SK-N-SH (cell line): Measurements from ENCODE around the gene CD5L. TPM values are rescaled to one million over a fixed set of nuclear protein-coding genes. Genes with fewer than 3 reads are reported as not detected.

Experiments
- CTCF ChIA-PET: fragments of 300-600, 350-600 bp; formaldehyde crosslinking; extraction: SDS; loops from one replicate; lab custom pipeline; 2021; lab: Yijun Ruan, JAX
- POLR2A ChIA-PET: fragments of 350-600 bp; sonication (Branson Sonifier 250); formaldehyde crosslinking; extraction: SDS; loops from one replicate; lab custom pipeline; 2020; ENCODE audit warnings: antibody characterized with exemption, inconsistent platforms; lab: Yijun Ruan, JAX
- DNase-seq: peaks from one replicate; pipeline ENCODE4 v3.0.0; 2012
- H2AFZ ChIP-seq: fragments of 200-600 bp; sonication (generic); 2 replicates; pipeline ENCODE4 v1.8.1; 2016; ENCODE audit warnings: antibody characterized with exemption, mild to moderate bottlenecking, low read depth
- H3F3A ChIP-seq: fragments of 200-600 bp; sonication (generic); replicated peaks from 2 replicates; pipeline ENCODE3; 2016; ENCODE audit warnings: antibody characterized with exemption, mild to moderate bottlenecking; ENCODE audit not compliant: insufficient read depth
- H3K27ac ChIP-seq, 2 experiments: fragments of 200-500 bp in 1 of 2; fragments of 200-600 bp in 1 of 2; sonication (Bioruptor generic) in 1 of 2; sonication (generic), shearing (Covaris generic) in 1 of 2; 2 replicates each; pipeline versions ENCODE4 v1.5.1 to v1.6.1; 2014 to 2016; ENCODE audit warnings: low read depth in 2 of 2, inconsistent platforms in 1 of 2, low read length in 1 of 2, mild to moderate bottlenecking in 1 of 2, mixed read lengths in 1 of 2
- H3K27me3 ChIP-seq: fragments of 200-600 bp; sonication (generic), shearing (Covaris generic); 2 replicates; pipeline ENCODE4 v1.6.1; 2016; ENCODE audit warnings: mixed run types; ENCODE audit not compliant: insufficient read depth
- H3K36me3 ChIP-seq, 2 experiments: fragments of 200-500 bp in 1 of 2; fragments of 200-600 bp in 1 of 2; sonication (Bioruptor generic) in 1 of 2; sonication (generic) in 1 of 2; replicated peaks in 1 of 2; 2 replicates each; pipeline versions ENCODE3 to v1.5.1; 2014 to 2016; ENCODE audit warnings: low read length in 1 of 2, mild to moderate bottlenecking in 1 of 2; ENCODE audit not compliant: insufficient read depth in 2 of 2, control insufficient read depth in 1 of 2
- H3K4me1 ChIP-seq, 2 experiments: fragments of 200-500 bp in 1 of 2; fragments of 200-600 bp in 1 of 2; sonication (Bioruptor generic) in 1 of 2; sonication (generic), shearing (Covaris generic) in 1 of 2; 2 replicates each; pipeline versions ENCODE4 v1.5.1 to v1.6.1; 2014 to 2016; ENCODE audit warnings: low read depth in 1 of 2, low read length in 1 of 2, mixed run types in 1 of 2; ENCODE audit not compliant: insufficient read depth in 2 of 2, control insufficient read depth in 1 of 2
- H3K4me2 ChIP-seq: fragments of 200-600 bp; sonication (generic), shearing (Covaris generic); 2 replicates; pipeline ENCODE4 v1.6.1; 2017; ENCODE audit warnings: mixed run types
- H3K4me3 ChIP-seq, 2 experiments: fragments of 200-500 bp in 1 of 2; fragments of 200-600 bp in 1 of 2; sonication (Bioruptor generic) in 1 of 2; sonication (generic), shearing (Covaris generic) in 1 of 2; 2 replicates each; pipeline versions ENCODE4 v1.5.1 to v1.8.1; 2014 to 2016; ENCODE audit warnings: low read depth in 2 of 2, inconsistent platforms in 1 of 2, low read length in 1 of 2, mild to moderate bottlenecking in 1 of 2, mixed read lengths in 1 of 2, moderate library complexity in 1 of 2
- H3K79me2 ChIP-seq: fragments of 200-600 bp; sonication (generic); 2 replicates; pipeline ENCODE4 v1.8.1; 2017; ENCODE audit warnings: mild to moderate bottlenecking; ENCODE audit not compliant: insufficient read depth
- H3K9ac ChIP-seq: fragments of 200-600 bp; sonication (generic); 2 replicates; pipeline ENCODE4 v1.6.1; 2017; ENCODE audit warnings: mixed run types
- H3K9me2 ChIP-seq: fragments of 200-600 bp; sonication (generic); 2 replicates; pipeline ENCODE4 v1.6.1; 2017; ENCODE audit warnings: mixed run types
- H3K9me3 ChIP-seq: fragments of 200-600 bp; sonication (generic); 2 replicates; pipeline ENCODE4 v1.6.1; 2017; ENCODE audit warnings: mixed run types, mild to moderate bottlenecking, moderate library complexity
- H4K20me1 ChIP-seq: fragments of 200-600 bp; sonication (generic); 2 replicates; pipeline ENCODE4 v1.6.1; 2017; ENCODE audit warnings: mild to moderate bottlenecking, mixed run types; ENCODE audit not compliant: insufficient read depth
- GABPA ChIP-seq: IDR thresholded peaks from 2 replicates; pipeline ENCODE4 v1.4.0; 2012; ENCODE audit warnings: low read depth, mild to moderate bottlenecking
- GATA2 ChIP-seq: sonication (generic); formaldehyde crosslinking; IDR thresholded peaks from 2 replicates; pipeline ENCODE4 v1.5.0; 2020; ENCODE audit warnings: mild to moderate bottlenecking, missing genetic modification reagents
- NRF1 ChIP-seq: IDR thresholded peaks from 2 replicates; pipeline ENCODE4 v1.6.1; 2012; ENCODE audit warnings: low read depth, mild to moderate bottlenecking, low read length
- RAD21 ChIP-seq: IDR thresholded peaks from 2 replicates; pipeline ENCODE4 v1.6.1; 2012; ENCODE audit warnings: mild to moderate bottlenecking, low read length
- SIN3A ChIP-seq: IDR thresholded peaks from 2 replicates; pipeline ENCODE4 v1.6.1; 2012; ENCODE audit warnings: low read depth, mild to moderate bottlenecking, low read length, moderate library complexity, borderline replicate concordance
- SMC3 ChIP-seq: IDR thresholded peaks from 2 replicates; pipeline ENCODE4 v1.6.1; 2012; ENCODE audit warnings: low read depth, low read length, improper control_type of control experiment
- WGBS: methylation state at CpG from one replicate; pipeline ENCODE4 v1.1.6; 2017; ENCODE audit warnings: low lambda C conversion rate; 5-methylcytosine and 5-hydroxymethylcytosine counted together
- polyA plus RNA-seq, 3 experiments: library from polyadenylated mRNA; depleted of rRNA; stranded (reverse); fragments of >200 nt; gene quantifications; 2 replicates each; pipeline ENCODE4 v1.2.3, GENCODE V29; 2012
- TF ChIP-seq, protein P1 (sequence below): fragments of 150-350 bp; IDR thresholded peaks from 2 replicates; pipeline ENCODE4 v1.6.1; 2017; ENCODE audit warnings: antibody characterized with exemption, low read length, low read depth, borderline replicate concordance
- TF ChIP-seq, protein P2 (sequence below): IDR thresholded peaks from 2 replicates; pipeline ENCODE4 v1.4.0; 2012; ENCODE audit warnings: low read depth, borderline replicate concordance
- TF ChIP-seq, protein P3 (sequence below): IDR thresholded peaks from 2 replicates; pipeline ENCODE4; 2012
- TF ChIP-seq, protein P4 (sequence below): fragments of 200-600 bp; sonication (generic); IDR thresholded peaks from 2 replicates; pipeline ENCODE4 v1.6.1; 2017; ENCODE audit warnings: antibody characterized with exemption, mild to moderate bottlenecking, moderate library complexity

The CD5L gene
- polyA plus RNA-seq, 1 of the 3 experiments (the other 2 are of a cell fraction), result not detected

DNA sequence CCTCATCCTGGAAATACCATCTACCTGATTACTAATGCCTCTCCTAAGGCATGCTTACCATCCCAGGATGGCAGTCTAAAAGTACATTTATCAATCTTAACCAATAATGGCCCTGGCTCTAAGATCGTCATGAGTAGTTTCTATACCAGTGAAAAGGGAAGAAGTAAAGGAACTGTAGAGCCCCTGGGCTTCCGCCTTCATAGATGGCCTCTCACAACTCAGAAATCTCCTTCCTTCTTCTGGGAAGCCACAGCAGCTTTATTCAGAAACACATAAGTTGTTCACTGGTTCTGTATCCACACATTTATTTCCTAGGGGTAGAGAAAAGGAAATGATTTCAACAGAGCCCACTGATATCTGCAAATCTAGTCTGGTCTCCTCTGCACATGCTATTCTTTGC lies 41.0 kb upstream of the CD5L start (continued):
- TF ChIP-seq GABPA (no peak), SIN3A (no peak)
- TF ChIP-seq, all 33 proteins: peak for 0

DNA sequence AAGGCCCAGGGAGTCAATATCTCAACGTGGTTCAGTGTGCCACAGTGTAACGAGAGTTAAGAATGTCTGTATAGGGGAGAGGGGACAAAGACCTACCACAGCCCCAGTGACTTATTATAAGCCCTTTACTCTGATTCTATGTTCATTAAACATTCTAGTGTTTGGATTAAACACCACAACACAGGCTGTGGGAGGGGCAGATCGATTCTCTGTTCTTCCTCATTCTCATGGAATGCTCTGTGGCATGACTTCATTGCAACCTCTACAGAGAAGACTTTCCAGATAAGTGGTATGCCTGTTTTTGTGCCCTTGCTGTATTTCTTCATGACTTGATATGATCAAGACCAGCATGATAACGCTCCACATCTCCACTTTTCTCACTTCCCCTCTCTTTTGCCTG lies 39.0 kb upstream of the CD5L start:
- Histone ChIP-seq H3K27me3 (0 out of 2 replicates have a peak, but pooled peaks cover 5% of the 10 kb centered on the region), H4K20me1 (no peaks in the 10 kb centered on the region), H3K4me3 (no peak overlapping the region), H3K4me2 (no peak overlapping the region), H3K36me3 (no peaks in the 10 kb centered on the region), H3K27ac (no peak overlapping the region), H2AFZ (no peak overlapping the region), H3K9ac (no peak overlapping the region), H3K79me2 (no peaks in the 10 kb centered on the region), H3K9me2 (no peaks in the 10 kb centered on the region), H3K4me1 (no peaks in the 10 kb centered on the region), H3F3A (peaks cover 3% of the 10 kb centered on the region), H3K9me3 (no peaks in the 10 kb centered on the region)
- 1% methylated on average over 4 of the region's 4 CpGs for WGBS
- ChIA-PET POLR2A (no interaction called here), CTCF (interaction anchor here (1.4 kb wide), 1 partner anchor 244 kb away, joined by 3 read pairs; no protein-coding TSS in a partner anchor)
- DNase-seq, result no peak
- TF ChIP-seq, protein P1, sequence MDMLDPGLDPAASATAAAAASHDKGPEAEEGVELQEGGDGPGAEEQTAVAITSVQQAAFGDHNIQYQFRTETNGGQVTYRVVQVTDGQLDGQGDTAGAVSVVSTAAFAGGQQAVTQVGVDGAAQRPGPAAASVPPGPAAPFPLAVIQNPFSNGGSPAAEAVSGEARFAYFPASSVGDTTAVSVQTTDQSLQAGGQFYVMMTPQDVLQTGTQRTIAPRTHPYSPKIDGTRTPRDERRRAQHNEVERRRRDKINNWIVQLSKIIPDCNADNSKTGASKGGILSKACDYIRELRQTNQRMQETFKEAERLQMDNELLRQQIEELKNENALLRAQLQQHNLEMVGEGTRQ, result no peak
- TF ChIP-seq GATA2 (CRISPR knock-in tag) (no peak), SIN3A (no peak)
- TF ChIP-seq, protein P2, sequence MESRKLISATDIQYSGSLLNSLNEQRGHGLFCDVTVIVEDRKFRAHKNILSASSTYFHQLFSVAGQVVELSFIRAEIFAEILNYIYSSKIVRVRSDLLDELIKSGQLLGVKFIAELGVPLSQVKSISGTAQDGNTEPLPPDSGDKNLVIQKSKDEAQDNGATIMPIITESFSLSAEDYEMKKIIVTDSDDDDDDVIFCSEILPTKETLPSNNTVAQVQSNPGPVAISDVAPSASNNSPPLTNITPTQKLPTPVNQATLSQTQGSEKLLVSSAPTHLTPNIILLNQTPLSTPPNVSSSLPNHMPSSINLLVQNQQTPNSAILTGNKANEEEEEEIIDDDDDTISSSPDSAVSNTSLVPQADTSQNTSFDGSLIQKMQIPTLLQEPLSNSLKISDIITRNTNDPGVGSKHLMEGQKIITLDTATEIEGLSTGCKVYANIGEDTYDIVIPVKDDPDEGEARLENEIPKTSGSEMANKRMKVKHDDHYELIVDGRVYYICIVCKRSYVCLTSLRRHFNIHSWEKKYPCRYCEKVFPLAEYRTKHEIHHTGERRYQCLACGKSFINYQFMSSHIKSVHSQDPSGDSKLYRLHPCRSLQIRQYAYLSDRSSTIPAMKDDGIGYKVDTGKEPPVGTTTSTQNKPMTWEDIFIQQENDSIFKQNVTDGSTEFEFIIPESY, result no peak
- TF ChIP-seq, protein P3, sequence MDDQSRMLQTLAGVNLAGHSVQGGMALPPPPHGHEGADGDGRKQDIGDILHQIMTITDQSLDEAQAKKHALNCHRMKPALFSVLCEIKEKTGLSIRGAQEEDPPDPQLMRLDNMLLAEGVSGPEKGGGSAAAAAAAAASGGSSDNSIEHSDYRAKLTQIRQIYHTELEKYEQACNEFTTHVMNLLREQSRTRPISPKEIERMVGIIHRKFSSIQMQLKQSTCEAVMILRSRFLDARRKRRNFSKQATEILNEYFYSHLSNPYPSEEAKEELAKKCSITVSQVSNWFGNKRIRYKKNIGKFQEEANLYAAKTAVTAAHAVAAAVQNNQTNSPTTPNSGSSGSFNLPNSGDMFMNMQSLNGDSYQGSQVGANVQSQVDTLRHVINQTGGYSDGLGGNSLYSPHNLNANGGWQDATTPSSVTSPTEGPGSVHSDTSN, result no peak

DNA sequence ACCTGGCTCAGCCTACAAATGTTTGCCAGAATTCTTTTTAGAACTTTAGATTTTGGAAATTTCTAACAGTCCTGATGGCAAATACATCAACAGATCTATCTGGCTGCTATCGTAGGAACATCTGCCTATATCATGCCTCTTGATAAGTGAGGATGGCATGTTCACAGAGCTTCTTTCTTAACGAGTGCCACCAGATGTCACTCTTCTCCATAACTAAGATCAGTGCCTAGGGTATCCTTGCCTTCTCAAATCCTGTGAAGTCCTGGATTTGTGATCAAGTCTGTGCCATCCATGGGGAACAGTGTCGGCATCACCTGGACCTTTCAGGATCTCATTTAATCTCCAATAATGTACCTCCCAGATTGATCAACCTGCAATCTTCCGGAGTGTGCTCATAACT lies 36.5 kb upstream of the CD5L start:
- TF ChIP-seq NRF1 (no peak), RAD21 (peak; percentile 28), SMC3 (peak; percentile 35)
- TF ChIP-seq, protein P4, sequence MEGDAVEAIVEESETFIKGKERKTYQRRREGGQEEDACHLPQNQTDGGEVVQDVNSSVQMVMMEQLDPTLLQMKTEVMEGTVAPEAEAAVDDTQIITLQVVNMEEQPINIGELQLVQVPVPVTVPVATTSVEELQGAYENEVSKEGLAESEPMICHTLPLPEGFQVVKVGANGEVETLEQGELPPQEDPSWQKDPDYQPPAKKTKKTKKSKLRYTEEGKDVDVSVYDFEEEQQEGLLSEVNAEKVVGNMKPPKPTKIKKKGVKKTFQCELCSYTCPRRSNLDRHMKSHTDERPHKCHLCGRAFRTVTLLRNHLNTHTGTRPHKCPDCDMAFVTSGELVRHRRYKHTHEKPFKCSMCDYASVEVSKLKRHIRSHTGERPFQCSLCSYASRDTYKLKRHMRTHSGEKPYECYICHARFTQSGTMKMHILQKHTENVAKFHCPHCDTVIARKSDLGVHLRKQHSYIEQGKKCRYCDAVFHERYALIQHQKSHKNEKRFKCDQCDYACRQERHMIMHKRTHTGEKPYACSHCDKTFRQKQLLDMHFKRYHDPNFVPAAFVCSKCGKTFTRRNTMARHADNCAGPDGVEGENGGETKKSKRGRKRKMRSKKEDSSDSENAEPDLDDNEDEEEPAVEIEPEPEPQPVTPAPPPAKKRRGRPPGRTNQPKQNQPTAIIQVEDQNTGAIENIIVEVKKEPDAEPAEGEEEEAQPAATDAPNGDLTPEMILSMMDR, result peak; percentile 54
- H3K9me2 ChIP-seq, result no peaks in the 10 kb centered on the region
- H3K9ac ChIP-seq, result no peak overlapping the region
- 0 out of 2 replicates have a peak, but pooled peaks cover 5% of the 10 kb centered on the region for H3K27me3 ChIP-seq
- no peaks in the 10 kb centered on the region for H3K36me3 ChIP-seq
- H3K27ac ChIP-seq, result no peak overlapping the region
- H3K9me3 ChIP-seq, result no peaks in the 10 kb centered on the region
- H3F3A ChIP-seq, result peaks cover 3% of the 10 kb centered on the region
- H2AFZ ChIP-seq, result no peak overlapping the region
- WGBS, result 3% methylated on average over 4 of the region's 4 CpGs
- POLR2A ChIA-PET, result no interaction called here
- H4K20me1 ChIP-seq, result no peaks in the 10 kb centered on the region
- CTCF ChIA-PET, result no interaction called here
- H3K4me2 ChIP-seq, result no peak overlapping the region
- no peaks in the 10 kb centered on the region for H3K4me1 ChIP-seq
- no peaks in the 10 kb centered on the region for H3K79me2 ChIP-seq
- DNase-seq, result peak; percentile 0
- no peak overlapping the region for H3K4me3 ChIP-seq
